SKM-1 (cell line): Measurements from ENCODE around the gene SORL1.
"Not testable (repeated sequence)": the region's sequence is repeated elsewhere in the genome, so short reads cannot be mapped to it uniquely, and the experiment has no call there.

Source experiments
- DNase-seq: peaks from one replicate; lab custom pipeline; 2025; ENCODE audit not compliant: unreplicated experiment; lab: John Stamatoyannopoulos, UW

Gene SORL1

DNA sequence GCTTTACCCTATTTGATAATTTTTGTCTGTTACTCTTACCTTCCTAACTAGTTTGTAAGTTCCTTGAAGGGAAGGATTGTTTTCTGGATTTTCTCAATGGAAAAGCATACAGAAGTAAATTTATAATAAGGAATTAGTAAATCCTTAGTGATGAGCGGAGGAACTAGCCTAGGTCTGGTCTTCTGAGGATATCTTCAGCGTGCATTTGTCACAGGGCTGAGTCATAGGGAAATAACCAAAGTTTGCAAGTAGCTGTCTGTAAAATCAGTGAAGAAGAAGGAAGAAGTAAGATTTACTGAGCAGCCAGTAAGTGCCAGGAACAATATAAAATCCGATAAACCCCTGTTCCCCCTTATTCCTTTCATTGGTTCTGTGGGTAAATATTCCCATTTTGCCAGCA, 163.4 kb downstream of the SORL1 start:
- no peak for DNase-seq

DNA sequence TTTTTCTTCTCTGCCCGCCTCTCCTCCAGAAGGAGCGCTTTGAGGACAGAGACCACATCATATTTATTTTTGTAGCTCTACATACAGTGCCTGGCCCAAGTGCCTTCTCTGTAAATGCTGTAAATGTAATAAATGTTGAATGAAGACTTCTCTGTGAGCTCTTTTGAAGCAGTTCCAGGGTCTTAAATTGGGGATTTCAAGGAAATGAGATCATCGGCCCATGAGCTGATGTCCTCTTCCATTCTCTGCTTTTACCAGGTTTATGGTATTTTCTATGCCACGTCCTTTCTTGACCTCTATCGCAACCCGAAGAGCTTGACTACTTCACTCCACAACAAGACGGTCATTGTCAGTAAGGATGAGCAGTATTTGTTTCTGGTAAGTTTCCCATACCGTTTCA, 166.4 kb downstream of the SORL1 start:
- DNase-seq, result no peak

DNA sequence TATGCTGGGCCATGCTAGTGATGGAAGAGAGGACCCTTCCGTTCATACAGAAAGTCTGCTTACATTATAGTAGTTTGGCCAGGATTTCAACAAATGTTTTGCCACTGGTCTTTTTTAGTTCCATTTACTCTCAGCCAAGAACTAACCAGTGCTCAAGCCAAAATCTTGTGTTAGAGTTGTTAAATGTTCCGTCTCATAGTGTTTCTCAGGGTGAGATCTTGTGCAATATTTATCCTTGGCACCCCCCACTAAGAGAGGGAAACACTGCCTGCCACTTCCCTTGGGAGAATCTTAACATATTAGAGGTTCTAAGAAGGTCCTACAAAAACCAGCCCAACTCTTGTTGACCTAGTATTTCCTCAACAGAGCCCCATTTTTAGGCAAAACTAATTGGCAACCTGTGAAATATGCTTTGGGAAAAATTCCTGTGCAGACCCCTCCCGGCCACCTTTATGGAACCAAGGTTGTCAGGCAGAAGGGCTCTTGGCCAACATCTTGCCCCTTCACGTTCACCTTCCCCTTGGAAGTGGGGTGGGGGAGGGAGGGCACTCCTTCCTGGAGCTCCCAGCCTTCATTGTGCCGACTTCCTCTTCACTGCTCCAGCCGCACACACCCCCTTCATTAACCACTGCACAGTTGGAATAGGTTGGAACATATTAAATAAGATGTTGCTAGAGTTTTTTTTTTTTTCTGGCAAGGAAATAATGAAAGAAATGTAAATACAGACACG, 173.8 kb downstream of the SORL1 start:
- DNase-seq, result no peak

DNA sequence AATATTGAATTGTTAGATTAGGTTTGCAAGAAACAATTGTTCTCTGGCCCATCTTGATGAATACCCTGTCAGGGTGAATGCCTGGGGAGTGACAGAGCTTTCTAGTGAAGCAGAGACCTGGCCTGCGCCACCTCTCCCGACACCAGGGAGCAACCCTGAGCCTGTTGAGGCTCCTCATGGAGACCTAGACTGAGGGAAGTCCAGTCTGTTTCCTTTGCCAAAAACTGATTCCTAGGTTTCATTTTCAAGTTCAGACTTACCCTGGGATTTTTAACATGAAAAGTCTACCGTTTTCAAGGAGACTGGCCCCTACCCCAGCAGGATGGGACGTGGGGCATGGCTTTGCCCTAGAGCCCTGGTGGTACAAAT, 174.4 kb downstream of the SORL1 start:
- DNase-seq, result no peak

GRCh38 chr11:121626980-121627379, 174.9 kb downstream of the SORL1 start:
- no peak for DNase-seq

- DNase-seq, result no peak
Observed at GRCh38 chr11:121630041-121630440, 177.9 kb downstream of the SORL1 start.

- DNase-seq, result no peak
Observed at GRCh38 chr11:121631456-121631855, 179.3 kb downstream of the SORL1 start.

DNA sequence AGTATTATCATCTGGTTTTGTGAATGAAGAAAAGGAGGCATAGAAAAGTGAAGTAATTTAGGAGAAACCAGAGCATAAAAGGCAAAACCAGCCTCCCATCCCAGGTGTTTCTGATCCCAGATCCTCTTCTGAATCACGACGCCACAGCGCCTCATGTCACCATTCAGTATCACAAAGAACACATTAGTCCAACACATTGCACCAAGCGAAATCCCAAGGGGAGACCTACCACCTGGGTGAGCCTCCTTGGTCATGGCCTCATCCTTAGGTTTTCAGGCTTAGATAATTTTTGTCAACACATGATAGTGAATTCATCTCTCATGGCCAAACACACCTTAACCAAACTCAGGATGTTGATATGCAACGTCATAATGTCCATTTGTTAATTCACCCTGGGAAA, 182.2 kb downstream of the SORL1 start:
- DNase-seq, result no peak

GRCh38 chr11:121634889-121635288, 182.8 kb downstream of the SORL1 start:
- no peak for DNase-seq

- DNase-seq, result no peak
Observed at GRCh38 chr11:121636081-121636799, 184.1 kb downstream of the SORL1 start.

- no peak for DNase-seq
Observed at GRCh38 chr11:121636800-121637176, 184.7 kb downstream of the SORL1 start.

- DNase-seq, result not testable (repeated sequence)
Observed at GRCh38 chr11:121637587-121637986, 185.5 kb downstream of the SORL1 start.

DNA sequence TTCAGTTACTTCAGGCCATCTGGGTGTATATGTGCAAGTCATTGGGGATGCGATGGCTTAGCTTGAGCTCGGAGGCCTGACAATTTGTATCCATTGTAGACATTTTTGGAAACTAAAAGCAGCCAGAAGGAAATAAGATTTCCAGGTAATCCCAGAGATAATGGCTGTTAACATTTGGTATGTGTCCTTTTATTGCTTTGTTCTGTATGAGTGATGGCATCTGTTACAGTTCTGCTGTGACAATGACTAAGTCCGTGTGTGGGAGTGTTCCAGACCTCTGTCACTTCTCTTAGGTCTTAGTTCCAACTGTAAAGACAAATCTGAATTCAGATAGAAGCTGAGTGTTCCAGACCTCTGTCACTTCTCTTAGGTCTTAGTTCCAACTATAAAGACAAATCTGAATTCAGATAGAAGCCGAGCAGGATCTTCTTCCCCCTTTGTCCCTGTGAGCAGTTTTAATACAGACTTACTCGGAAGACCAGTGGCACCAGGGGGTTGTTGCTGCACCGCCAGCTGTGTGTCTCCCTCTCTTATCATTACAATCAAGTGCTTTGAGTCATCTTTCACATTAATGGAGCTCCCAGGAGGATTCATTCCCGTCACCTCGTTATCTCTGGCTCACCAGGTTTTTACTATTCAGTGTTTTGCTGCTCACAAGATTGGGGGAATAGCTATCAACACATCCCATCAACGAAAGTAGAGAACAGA, 191.5 kb downstream of the SORL1 start:
- no peak for DNase-seq

DNA sequence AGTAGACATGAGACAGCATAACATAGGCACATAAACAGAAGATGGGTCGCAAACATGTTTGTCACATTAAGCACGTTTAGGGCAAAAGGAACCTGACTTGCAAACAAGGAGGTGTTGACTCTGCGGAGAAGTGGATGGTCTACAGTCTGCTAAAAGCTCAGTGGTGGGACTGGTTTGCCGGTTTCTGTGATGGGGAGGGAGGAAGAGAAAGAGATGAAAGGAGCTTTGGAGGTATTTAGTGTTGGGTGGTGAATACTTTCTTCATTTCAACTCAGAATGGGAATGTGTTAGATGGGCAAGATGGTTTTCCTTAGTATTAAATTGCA, 192.0 kb downstream of the SORL1 start:
- no peak for DNase-seq

- DNase-seq, result no peak
Observed at GRCh38 chr11:121645001-121645400, 192.9 kb downstream of the SORL1 start.

DNA sequence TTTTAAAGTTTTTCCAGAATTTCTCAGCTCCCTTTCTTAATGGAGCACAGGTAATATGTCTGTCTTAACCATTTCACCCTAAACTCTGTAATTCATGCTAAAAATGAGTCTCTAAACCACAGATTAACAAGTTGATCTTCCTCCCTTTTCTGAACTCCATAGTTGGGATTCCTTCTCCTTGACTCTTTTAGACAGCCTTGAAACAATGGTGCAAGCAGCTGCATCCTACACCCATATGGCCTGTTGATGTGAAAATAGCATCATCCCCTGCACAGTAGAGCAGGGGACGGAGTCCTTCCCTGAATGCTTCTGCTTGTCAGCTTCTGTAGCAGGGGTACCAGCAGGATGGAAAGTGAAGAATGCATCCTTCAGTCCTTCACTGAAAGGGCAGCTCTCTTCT, 193.5 kb downstream of the SORL1 start:
- DNase-seq, result no peak

DNA sequence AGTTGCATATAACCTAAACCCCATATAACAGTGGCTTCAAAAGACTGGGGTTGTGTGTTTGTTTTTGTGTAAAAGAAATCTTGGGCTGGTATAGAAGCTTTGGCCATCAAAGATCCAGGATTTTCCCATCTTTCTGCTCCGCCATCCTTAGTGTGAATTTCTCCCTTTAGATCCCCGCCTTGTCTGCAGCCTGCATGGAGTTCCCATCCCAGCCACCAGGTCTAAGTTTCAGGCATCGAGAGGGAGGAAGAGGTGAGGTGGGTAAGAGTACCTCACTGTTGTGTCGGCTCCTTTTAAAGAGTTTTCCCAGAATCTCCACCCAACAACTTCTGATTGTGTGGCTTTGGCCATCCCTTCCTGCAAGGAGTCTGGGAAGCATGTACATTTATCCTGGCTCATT, 196.2 kb downstream of the SORL1 start:
- no peak for DNase-seq

DNA sequence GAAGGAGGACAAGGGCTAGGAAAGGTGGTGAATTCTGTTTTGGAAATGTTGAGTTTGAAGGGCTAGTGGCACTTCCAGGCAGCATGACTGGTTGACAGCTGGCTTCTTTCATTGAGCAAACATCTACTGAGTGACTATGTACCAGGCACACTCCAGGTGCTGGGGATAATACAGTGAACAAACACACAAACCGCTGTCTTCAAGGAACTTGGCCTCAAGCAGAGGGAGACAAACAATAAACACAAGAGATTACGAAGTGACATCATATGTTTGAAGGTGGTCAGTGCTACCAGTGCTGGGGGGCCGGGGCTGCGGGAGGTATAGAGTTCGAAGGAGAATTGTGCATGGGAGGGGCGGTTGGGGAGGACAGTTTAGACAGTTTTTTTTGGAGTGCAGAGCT, 197.7 kb downstream of the SORL1 start:
- no peak for DNase-seq

DNA sequence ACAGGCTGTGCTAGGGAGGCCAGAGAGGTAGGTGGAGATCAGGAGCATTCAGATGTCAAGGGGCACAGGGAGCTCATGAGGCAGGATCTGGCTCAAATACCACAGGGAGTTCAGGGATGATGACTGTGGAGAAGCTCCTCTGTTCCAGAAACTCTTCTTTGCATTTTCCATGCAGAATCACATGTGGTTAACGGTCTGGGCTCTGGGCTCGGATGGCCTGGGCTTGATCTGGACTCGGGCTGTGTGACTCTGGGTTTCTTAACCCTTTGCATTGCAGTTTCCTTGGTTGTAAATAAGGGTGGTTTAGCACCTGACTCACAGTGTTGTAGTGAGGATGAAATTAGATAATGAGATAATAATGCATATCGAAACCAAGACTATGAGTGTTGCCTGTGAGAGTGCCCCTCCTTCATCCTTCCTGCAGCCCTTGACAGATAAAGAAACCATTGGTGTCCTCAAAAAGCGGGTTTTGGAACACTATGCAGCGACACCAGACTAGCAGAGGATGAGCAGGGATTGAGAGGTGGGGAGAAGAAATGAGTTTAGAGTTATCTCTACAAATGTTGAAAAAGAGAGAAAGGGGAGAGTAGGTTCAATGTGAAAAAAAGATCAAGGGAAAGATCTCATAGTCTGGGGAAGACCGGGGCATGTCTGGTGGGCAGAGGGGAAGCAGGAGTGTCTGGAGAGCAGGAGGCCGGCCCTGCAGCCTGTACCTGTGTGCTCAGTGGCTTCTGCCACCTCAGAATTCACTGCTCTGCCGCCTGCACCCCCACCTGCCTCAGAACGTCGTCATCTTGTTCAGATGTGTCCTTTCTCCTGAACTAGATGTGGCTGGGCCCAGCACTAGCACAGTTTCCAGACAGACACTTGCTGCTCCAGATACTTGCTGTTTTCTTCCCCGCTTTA, 198.5 kb downstream of the SORL1 start:
- DNase-seq, result no peak

DNA sequence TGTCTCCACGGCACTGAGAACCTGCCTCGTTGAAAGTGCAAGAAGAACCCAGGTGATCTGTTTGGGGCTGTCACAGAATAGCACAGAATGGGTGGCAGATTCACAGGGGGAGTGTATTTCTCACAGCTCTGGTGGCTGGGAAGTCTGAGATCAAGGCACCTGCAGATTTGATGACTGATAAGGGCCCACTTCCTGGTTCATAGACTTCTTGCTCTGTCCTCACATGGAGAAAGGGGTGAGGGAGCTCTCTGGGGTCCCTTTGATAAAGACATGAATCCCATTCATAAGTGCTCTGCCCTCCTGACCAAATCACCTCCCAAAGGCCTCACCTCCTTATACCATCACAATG, 199.1 kb downstream of the SORL1 start:
- DNase-seq, result no peak

- no peak for DNase-seq
Observed at GRCh38 chr11:121652971-121653370, 200.9 kb downstream of the SORL1 start.
